Testis (tissue), 3 donors: Measurements from ENCODE around the gene DPP10. TPM values are rescaled to one million over a fixed set of nuclear protein-coding genes. Genes with fewer than 3 reads are reported as not detected.

Experiments used
- DNase-seq: peaks from one replicate; pipeline ENCODE4 v3.0.0-alpha.2; 2019
- H3K27ac ChIP-seq, 2 donors: fragments of 200-600 bp; sonication (generic); one replicate each; pipeline ENCODE4 v1.5.1; 2019
- H3K27me3 ChIP-seq: fragments of 200-600 bp; sonication (generic); one replicate; pipeline ENCODE4 v1.5.1; 2019
- H3K36me3 ChIP-seq: fragments of 200-600 bp; sonication (generic); one replicate; pipeline ENCODE4 v1.5.1; 2017; ENCODE audit warnings: low read depth; ENCODE audit errors: missing control alignments
- H3K4me1 ChIP-seq: fragments of 200-600 bp; sonication (generic); one replicate; pipeline ENCODE4 v1.5.1; 2019
- H3K4me3 ChIP-seq, 2 donors: fragments of 200-600 bp; sonication (generic); one replicate each; pipeline ENCODE4 v1.5.1; 2017 to 2019
- H3K9me3 ChIP-seq: fragments of 200-600 bp; sonication (generic); one replicate; pipeline ENCODE4 v1.5.1; 2017
- CTCF ChIP-seq, 3 experiments: fragments of 450-650 bp in 2 of 3; fragments of 200-600 bp in 1 of 3; sonication (generic) in 1 of 3; IDR thresholded peaks; one replicate each; pipeline ENCODE4 v1.5.1; 2016 to 2019; ENCODE audit warnings: antibody characterized with exemption in 3 of 3, mild to moderate bottlenecking in 2 of 3, moderate library complexity in 1 of 3
- POLR2A ChIP-seq: fragments of 450-650 bp; IDR thresholded peaks from one replicate; pipeline ENCODE4 v1.6.1; 2017; ENCODE audit warnings: antibody characterized with exemption, mild to moderate bottlenecking, moderate library complexity
- WGBS, 2 donors: methylation state at CpG; one replicate each; pipeline ENCODE4 v1.1.5; 2018; 5-methylcytosine and 5-hydroxymethylcytosine counted together
- intact Hi-C: fragments of 100-400 bp; cut with DNase I; formaldehyde crosslinking; loops from one replicate; pipeline ENCODE4 v1.15.1; 2023; ENCODE audit warnings: low total_unique reads
- polyA plus RNA-seq: library from polyadenylated mRNA; stranded (reverse); fragments of 350-450 nt; fragmentation: Illumina TruSeq; extraction: RNeasy Lipid Tissue Mini Kit (QIAGEN cat#74804); gene quantifications from one replicate; pipeline ENCODE4 v1.2.3, GENCODE V29; 2014; ENCODE audit warnings: low read depth, low replicate concordance; ENCODE audit not compliant: insufficient read depth
- total RNA-seq, 2 donors: library from RNA; depleted of rRNA; stranded (reverse); fragments of >200 nt; gene quantifications; one replicate each; pipeline ENCODE4 v1.2.3, GENCODE V29; 2016

DPP10 gene
- total and polyA plus RNA-seq, 3 donors from 2014 or later: 1.7 to 6.7 (median 6.7) TPM

- no peaks in the 10 kb centered on the region for H3K36me3 ChIP-seq
- no peak overlapping the region for H3K4me3 ChIP-seq
Observed at GRCh38 chr2:114527330-114527983, 85.0 kb downstream of the DPP10 start.

GRCh38 chr2:114534116-114535084 lies 92.0 kb downstream of the DPP10 start:
- no peaks in the 10 kb centered on the region for H3K9me3 ChIP-seq
- H3K27me3 ChIP-seq: no peaks in the 10 kb centered on the region
- H3K4me3 ChIP-seq: no peak overlapping the region
- intact Hi-C loops: no loop called here
- TF ChIP-seq POLR2A (no peak), CTCF (IDR thresholded peaks at IDR 0.05) (no peak)
- H3K4me1 ChIP-seq: peaks cover 17% of the 10 kb centered on the region
- WGBS, 2 donors: 32 to 53% methylated on average over 3 of the region's 3 CpGs
- H3K27ac ChIP-seq: peak overlapping the region in 1 of 2 donors; percentile 1
- peak; percentile 21 for DNase-seq
- no peaks in the 10 kb centered on the region for H3K36me3 ChIP-seq

More at GRCh38 chr2:114527330-114527983, 85.0 kb downstream of the DPP10 start:
- peaks cover 4% of the 10 kb centered on the region for H3K4me1 ChIP-seq
- no peaks in the 10 kb centered on the region for H3K27me3 ChIP-seq
- 68 to 80% methylated on average over 9 of the region's 9 CpGs for WGBS, 2 donors
- no peak for DNase-seq
- intact Hi-C loops: no loop called here
- TF ChIP-seq POLR2A: no peak
- no peak for TF ChIP-seq CTCF (IDR thresholded peaks at IDR 0.05)
- H3K27ac ChIP-seq: no peak overlapping the region
- H3K9me3 ChIP-seq: no peaks in the 10 kb centered on the region

- 50 to 53% methylated on average over 1 of the region's 1 CpG for WGBS, 2 donors
- no peak for TF ChIP-seq POLR2A
- no peak for TF ChIP-seq CTCF (IDR thresholded peaks at IDR 0.05)
- H3K4me1 ChIP-seq: peaks cover 13% of the 10 kb centered on the region
- no peak for DNase-seq
- H3K27me3 ChIP-seq: no peaks in the 10 kb centered on the region
- no peaks in the 10 kb centered on the region for H3K36me3 ChIP-seq
- H3K27ac ChIP-seq: peak overlapping the region in 1 of 2 donors; percentile 16
- intact Hi-C loops: no loop called here
- no peak overlapping the region for H3K4me3 ChIP-seq
- H3K9me3 ChIP-seq: no peaks in the 10 kb centered on the region
Observed at GRCh38 chr2:114537777-114538176, 95.3 kb downstream of the DPP10 start.

GRCh38 chr2:114542695-114543094 lies 100.3 kb downstream of the DPP10 start:
- H3K27me3 ChIP-seq: no peaks in the 10 kb centered on the region
- no peak overlapping the region for H3K4me3 ChIP-seq
- 19 to 30% methylated on average over 2 of the region's 2 CpGs for WGBS, 2 donors
- no peaks in the 10 kb centered on the region for H3K4me1 ChIP-seq
- no peak for TF ChIP-seq CTCF (IDR thresholded peaks at IDR 0.05)
- no peak for TF ChIP-seq POLR2A
- DNase-seq: no peak
- no peaks in the 10 kb centered on the region for H3K9me3 ChIP-seq
- H3K36me3 ChIP-seq: no peaks in the 10 kb centered on the region
- intact Hi-C loops: no loop called here
- H3K27ac ChIP-seq: peak overlapping the region in 1 of 2 donors; percentile 42
